Left colon (tissue), 2 donors: ENCODE results near the gene RGS14. TPM values are rescaled to one million over a fixed set of nuclear protein-coding genes. Genes with fewer than 3 reads are reported as not detected.
A peak's percentile ranks its signal among the peaks of the same experiment; 100 is the strongest.

Experiments used
- ATAC-seq: fragments of 200-7000 bp; cut with Tn5 transposase; one replicate; pipeline ENCODE4 v1.9.1; 2020; ENCODE audit warnings: mild to moderate bottlenecking, moderate library complexity
- DNase-seq, 2 donors: peaks; one replicate each; pipeline ENCODE4 v3.0.0-alpha.2; 2020
- intact Hi-C, 2 donors: fragments of 100-400 bp; cut with DNase I in 1 of 2; cut with micrococcal nuclease in 1 of 2; formaldehyde crosslinking; loops; one replicate each; pipeline versions ENCODE4 v1.11.2 to v1.14.0; 2022; cut with DNase I, micrococcal nuclease
- total RNA-seq, 2 donors: library from RNA; stranded (reverse); fragmentation: NEBNext Ultra II Directional; extraction: Animal tissue kit (Norgen Biotek cat#: 25700); gene quantifications; one replicate each; pipeline ENCODE4 v1.2.1, GENCODE V29; 2021
- donor health status: DM: no; HTN: no; CAD: no.
- donor health status: DM: yes; HTN: yes; CAD: no.

Gene RGS14
- total RNA-seq, 2 donors from 2014 or later = 5.6 to 12.0 TPM

DNA sequence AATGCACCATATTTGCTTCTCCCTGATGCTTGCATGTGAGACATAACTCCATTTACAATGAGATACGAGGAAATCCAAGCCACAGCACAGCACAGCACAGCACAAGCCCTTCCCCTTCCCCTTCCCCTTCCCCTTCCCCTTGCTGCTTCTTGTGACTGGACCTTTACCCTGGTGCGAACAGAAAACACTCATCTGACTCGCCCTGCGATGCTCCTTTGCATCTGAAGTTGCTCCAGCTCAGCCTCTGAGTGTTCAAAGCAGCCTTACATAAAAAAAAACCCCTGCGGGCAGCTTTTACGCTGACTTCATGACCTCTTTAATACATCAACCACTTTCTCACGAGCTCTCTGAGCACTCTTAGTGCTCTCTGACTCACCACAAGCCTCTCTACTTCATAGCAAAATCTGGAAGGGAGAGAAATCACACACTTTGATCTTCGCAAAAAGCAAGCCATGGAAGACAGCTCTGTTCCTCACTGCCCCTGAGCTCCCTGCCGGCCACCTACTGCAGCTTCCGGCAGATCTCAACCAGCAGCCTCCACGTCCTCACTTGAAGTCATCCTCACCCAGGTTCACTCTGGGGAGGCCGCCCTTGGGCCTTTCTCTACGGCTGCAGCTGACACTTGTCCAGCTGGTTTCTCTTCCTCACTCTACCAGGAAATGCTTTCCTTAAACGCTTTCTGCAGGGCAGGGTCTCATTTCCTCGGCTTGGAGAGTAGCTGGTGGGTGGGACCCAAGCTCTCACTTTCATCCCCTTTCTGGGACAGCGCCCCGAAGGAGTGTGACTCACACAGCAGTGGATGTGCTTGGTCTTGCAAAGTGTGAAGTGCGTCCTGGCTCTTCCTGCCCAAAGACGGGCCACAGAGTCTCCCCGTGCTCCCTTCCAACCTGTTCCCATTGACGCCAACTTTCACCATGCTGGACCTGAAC lies 31.8 kb downstream of the RGS14 start:
- DNase-seq (peak; percentile 32 to 55), ATAC-seq (peak; percentile 59)
- intact Hi-C loops = loop anchor here (5.0 kb wide), 2 partner anchors 63 to 113 kb away; no protein-coding TSS in a partner anchor

DNA sequence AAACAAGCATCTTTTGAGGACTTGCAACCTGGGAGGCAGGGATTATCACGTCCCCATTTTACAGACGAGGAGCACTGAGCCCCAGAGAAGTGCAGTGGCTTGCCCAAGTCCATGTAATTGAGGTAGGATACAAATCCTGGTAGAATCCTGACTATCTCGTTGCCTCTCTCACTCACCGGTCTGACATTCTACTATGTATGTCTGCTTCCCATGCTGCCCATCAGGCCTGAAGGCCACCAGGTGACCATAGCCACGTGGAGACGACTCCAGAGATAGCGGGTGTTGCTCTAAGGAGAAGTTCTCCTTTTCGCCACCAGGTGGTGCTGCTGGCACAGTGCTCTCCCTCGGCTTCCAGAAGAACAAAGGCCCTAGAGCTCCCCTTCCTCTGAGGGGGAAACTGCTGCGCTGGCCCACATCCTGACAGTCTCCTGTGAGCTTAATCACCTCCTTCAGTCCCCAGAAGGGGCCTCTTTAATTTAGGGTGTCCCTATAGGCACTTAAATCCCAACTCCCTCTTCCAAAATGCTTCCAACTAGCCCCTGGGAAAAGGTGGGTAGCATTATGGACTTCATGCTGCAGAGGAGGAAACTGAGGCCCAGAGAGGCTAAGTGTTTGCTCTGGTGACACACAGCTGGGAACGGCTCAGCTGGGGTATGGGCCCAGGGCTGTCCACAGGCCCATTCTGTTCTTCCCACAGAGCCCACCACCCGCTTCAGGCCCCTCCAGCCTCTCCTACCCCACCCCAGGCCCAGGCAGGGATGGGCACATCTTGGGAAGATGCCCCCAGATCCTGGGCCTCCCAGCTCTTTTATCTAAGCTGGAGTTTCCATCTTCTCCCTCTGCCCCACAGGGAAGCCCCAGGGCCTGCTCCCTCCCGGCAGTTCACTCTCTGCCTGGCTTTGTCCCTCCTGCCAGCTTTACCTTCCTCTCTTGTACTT lies 32.9 kb downstream of the RGS14 start:
- DNase-seq (peak; percentile 77 to 88), ATAC-seq (peak; percentile 91)
- intact Hi-C loops = loop anchor here (5.0 kb wide), 2 partner anchors 62 to 112 kb away; no protein-coding TSS in a partner anchor

DNA sequence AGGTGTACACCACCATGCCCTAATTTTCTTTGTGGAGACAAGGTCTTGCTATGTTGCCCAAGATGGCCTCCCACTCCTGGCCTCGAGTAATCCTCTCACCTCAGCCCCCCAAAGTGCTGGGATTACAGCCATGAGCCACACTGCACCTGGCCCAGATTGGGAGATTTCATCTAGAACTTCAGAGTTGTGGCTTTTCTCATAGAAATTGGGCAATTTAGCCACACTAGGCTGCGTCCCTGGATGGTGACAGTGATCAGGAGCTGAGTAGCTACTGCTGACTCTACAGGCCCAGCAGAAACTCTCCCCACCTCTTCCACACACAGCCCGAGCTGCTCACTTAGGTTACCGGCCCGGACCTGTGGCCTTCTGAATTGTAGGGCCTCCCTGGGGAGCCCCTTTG lies 35.0 kb downstream of the RGS14 start:
- intact Hi-C loops = loop anchor here (5.0 kb wide), 2 partner anchors 60 to 110 kb away; no protein-coding TSS in a partner anchor

DNA sequence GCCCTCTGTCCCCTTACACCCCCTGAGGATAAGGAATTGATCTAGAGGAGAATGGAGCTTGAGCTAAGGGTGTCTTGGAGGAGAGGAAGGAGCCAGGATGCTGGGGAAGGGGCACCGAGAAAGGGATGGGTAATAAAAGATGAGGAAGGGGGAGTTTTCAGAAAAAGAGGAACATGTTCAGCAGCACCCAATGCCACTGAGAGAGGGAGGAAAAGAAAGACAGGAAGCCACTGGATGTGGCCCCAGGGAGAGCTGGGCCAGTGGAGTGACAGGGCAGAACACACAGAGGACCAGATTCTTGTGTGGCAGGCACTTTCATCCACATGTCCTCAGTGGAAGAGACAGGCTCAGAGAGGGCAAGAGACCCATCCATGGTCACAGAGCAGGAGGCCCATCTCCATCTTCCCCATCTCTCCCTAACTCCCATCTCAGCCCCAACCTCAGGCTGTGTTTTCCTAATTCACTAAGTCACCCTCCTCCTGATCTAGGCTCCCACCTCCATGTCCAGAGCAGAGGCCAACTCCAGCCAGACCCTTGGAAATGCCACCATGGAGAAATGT lies 35.6 kb downstream of the RGS14 start:
- DNase-seq (no peak), ATAC-seq (no peak)
- intact Hi-C loops = loop anchor here (5.0 kb wide), 2 partner anchors 59 to 109 kb away; no protein-coding TSS in a partner anchor

More for the DNA sequence above, 35.0 kb downstream of the RGS14 start:
- ATAC-seq (no peak), DNase-seq (no peak)

DNA sequence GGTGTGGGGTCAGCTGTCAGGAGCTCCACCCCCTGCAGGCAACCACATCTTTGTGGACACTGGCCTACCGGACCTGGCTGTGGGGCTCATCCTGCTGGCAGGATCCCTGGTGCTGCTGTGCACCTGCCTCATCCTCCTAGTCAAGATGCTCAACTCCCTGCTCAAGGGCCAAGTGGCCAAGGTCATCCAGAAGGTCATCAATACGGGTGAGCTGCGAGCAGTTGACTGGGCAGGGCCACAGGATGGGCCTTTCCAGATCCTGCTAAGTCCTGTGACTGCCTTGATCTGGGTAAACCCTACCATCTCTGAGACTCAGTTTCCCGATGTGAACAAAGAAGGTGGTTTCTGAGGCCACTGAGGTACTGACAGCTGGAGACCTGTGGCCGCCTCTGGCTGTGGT lies 36.3 kb downstream of the RGS14 start:
- intact Hi-C loops = loop anchor here (5.0 kb wide), 2 partner anchors 58 to 108 kb away; no protein-coding TSS in a partner anchor
- no peak for DNase-seq
- ATAC-seq = no peak

DNA sequence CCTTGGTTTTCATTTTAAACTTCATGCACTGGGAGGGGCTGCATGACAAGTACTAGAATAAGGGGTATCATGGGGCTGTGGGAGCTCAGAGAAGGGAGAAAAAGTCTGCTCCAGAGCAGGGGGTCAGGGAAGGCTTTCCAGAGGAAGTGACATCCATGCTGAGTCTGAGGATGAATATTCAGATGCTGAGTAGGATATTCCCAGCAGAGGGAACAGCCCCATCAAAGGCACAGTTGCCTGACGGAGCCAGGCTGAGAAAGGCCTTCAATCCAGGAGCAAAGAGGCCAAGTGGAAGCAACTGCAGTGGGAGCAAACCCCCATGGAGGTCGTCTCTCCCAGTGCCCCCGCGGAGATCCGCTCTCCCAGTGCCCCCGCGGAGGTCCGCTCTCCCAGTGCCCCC lies 38.4 kb downstream of the RGS14 start:
- DNase-seq (no peak), ATAC-seq (no peak)
- intact Hi-C loops = no loop called here

DNA sequence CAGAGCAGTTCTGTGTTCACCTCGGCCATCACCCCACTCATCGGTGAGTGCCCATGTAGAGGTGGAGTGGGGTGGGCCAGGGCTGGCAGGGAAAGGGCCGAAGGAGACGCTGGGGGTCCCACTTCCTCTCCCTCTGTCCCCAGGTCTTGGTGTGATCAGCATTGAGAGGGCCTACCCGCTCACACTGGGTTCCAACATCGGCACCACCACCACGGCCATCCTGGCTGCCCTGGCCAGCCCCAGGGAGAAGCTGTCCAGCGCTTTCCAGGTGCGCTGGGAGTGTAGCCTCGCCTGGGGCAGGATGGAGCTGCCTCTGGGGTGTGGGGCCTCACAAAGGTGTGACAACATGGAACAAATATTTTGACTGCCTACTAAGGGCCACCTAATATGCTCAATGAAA lies 39.1 kb downstream of the RGS14 start:
- intact Hi-C loops = no loop called here
- ATAC-seq (no peak), DNase-seq (no peak)

DNA sequence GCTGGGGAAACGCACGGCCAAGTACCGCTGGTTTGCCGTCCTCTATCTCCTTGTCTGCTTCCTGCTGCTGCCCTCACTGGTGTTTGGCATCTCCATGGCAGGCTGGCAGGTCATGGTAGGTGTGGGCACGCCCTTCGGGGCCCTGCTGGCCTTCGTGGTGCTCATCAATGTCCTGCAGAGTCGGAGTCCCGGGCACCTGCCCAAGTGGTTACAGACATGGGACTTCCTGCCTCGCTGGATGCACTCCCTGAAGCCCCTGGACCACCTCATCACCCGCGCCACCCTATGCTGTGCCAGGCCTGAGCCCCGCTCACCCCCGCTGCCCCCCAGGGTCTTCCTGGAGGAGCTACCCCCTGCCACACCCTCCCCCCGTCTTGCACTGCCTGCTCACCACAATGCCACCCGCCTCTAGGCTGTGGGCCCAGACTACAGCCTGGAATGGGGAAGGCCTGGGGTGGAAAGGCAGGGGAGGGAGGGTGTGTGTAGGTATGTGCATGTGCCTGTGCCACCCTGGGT lies 40.2 kb downstream of the RGS14 start:
- intact Hi-C loops = no loop called here
- no peak for ATAC-seq
- DNase-seq = no peak

DNA sequence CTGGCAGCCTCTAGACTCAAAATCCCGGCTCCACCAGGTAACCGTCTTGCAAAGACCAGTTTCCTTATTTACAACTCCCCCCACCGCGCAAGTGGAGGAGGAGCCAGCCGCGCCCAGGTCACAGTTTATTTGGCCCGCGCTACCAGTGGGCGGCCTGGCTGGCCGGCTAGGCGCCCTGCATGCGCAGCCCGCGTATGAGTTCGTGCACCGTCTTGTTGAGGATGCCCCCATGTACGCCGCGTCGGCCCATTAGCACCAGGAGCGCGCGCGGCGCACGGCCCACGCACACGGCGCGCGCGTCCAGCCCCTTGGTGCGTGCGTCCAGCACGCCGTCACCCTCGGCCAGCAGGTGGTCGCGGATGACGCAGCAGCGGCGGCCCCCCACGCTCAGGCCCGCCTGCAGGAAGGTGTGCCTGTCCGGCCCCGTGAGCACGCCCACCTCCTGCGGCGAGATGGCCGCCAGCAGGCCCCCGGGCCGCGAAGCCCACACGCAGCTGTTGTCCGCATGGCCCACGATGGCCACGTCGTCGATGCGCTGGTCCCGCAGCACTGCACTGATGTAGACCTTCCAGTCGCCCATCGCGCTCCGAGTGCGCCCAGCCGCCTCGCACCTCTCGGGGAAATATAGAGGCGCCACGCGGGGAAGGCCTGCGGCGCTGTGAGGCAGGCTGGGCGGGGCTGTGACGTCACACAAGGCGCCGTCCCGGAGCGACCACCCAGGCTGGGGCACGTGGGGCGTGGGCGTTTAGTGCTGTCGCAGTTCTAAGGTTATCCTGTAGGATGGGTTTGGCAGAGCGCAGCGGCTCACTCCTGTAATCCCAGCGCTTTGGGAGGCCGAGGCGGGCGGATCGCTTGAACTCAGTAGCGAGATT lies 42.5 kb downstream of the RGS14 start, which contains the start of gene PFN3:
PFN3 (minus strand) TSS at position 665 of the 872 bp plus-strand sequence; CDS start at position 580, 85 bp downstream.
- ATAC-seq (peak; percentile 44), DNase-seq (peak; percentile 82 to 86)
- intact Hi-C loops = loop anchor here in 1 of 2 donors (5.0 kb wide), 1 partner anchor 52 kb away; no protein-coding TSS in a partner anchor

DNA sequence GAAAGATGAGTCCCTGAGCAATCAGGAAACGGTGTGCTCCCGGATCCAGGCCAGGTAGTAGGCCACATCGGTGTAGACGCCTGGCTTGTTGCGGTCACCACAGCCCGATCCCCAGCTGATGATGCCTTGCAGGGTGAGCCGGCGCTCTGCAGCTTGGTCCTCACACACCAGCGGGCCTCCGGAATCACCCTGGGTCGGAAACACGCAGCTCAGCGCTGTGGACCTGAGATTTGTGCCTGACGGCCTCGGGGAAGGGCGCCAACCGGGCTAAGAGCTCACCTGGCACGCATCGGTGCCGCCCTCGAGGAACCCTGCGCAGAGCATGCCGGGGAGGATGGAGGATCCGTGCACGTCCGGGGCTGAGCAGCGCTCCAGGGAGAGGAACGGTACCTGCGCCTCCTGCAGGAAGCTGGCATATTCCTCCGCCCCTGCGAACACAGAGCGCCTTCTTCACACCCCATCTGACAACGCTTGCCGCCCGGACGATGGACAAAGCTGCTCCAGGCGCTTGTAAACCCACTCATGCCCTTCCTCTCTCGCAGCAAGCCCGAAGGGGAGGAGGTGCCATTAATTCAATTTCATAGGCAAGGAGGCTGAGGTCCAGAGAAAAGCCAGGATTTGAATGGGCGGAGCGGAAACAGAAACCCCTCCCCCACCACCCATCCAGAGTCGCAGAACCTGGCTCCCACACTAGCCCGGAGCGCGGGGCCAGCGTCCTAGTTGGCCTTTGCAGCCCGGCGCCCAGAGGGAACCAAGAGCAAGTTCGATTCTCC lies 44.7 kb downstream of the RGS14 start:
- DNase-seq = peak; percentile 87 to 88
- ATAC-seq = peak; percentile 66
- intact Hi-C loops = loop anchor here in 1 of 2 donors (5.0 kb wide), 1 partner anchor 50 kb away; no protein-coding TSS in a partner anchor

DNA sequence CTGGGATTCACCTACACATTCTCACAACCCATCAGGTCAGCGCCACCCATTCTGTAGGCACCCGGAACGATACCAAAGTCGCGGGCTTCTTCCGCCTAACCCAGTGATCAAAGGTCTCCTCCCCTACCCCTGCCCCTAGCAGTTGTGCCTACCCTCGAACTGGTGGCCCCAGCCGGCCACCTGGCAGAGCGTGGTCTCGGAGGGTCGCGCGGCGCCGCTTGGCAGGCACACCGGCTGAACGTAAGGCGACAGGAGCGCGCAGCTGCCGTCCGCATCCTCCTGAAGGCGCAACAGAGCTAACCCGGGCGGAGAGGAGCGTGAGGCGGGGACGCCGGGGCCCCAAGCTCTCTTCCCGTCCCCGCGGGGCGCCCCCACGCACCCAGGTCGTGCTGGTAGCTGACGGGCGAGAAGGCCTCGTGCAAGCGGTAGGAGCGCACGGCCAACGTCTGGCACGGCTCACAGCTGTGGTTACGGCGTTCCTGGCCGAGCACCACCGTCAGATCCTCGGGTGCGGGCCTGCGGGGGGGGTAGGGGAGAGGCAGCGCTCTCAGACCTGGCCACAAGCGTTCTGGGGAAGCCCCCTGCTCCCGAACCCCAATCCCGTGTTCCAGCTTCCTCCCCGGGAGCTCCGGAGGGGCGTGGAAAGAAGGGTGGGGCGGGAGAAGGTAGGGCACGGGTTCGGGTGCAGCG lies 45.5 kb downstream of the RGS14 start:
- intact Hi-C loops = loop anchor here in 1 of 2 donors (5.0 kb wide), 1 partner anchor 49 kb away; no protein-coding TSS in a partner anchor
- DNase-seq (peak; percentile 55 to 64), ATAC-seq (peak; percentile 31)

DNA sequence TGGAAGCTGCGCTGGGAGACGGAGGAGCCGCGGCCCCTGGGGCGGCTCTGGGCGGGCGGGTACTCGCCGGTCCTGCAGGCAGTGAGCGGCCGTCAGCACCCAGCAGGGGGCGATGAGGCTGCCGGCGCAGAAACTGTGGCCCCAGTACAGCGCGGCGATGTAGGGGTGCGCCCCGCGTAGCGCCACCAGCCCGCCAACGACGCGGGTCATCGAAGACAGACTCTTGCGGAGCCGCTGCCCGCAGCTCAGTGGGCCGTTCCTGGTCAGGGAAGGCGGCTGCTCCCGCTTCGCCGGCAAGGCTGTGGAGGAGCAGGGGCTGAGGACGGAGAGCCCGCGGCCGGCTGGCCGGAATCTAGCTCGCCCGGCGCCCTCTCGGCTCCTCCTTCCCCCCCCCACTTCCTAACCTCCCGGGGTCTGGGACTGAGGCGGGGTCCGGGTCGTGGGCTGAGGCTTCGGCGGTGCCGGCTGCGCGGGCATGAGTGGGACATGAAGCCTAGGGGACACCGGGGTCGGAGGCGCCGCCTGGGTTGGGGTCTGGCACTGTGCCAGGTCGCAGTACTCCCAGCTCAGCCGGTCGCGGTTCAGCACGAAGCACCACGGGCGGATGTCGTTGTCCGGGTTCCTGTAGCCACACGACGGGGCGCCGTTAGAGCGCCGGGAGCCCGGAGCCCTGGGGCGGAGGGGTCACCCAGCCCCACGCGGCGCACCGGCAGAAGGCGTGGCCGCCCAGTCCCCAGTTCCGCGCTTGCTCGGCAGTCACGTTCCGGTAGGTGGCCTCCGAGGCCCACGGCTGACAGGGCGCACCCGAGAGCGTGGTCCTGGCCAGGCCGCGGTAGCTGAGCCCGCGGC lies 46.3 kb downstream of the RGS14 start:
- intact Hi-C loops = loop anchor here in 1 of 2 donors (5.0 kb wide), 1 partner anchor 48 kb away; no protein-coding TSS in a partner anchor
- DNase-seq (peak; percentile 88 to 90), ATAC-seq (peak; percentile 73)

DNA sequence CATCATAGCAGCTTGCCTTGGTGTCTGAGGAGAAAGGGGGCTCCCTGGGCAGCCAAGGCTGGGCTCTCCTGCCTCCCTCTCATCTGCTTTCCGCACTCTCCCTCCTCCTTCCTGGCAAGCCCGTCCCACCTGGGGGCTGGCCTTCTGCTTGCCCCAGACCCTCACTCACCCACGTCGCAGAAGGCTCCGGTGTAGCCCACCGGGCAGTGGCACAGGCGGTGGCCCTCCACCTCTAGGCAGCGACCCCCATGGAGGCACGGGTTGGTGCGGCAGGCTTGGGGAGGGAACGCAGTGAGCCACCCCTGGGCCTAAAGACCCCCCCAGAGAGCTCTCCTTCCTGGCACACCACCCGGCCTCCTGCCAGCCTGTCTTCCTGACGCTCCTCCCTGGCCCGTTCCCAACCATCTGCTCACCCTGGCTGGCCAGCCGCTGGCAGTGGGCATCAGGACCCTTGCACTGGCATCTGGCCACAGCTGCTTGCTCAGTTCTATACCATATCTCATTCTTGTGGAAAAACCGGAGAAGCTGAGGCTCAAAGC lies 47.0 kb downstream of the RGS14 start:
- intact Hi-C loops = loop anchor here in 1 of 2 donors (5.0 kb wide), 1 partner anchor 48 kb away; no protein-coding TSS in a partner anchor
- no peak for ATAC-seq
- peak in 1 of 2 donors; percentile 29 for DNase-seq

DNA sequence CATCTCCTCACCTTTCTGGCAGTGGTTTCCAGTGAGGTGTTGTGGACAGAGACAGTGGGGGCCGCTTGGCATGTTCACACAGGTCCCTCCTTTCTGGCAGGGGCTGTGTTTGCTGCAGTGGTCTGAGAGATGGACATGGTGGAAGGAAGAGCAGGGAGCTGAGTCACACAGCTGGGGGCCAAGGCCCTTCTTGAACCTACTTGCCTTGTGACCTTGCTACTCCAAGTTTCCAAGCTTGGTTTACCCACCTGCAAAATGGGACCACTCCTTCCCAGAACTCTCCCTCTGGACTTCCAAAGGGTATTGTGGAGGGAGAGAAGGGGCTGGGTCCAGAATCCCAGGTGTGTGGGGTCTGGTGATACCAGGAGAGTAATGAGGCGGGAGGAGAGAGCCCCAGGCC lies 47.6 kb downstream of the RGS14 start:
- intact Hi-C loops = no loop called here
- DNase-seq = no peak
- no peak for ATAC-seq

DNA sequence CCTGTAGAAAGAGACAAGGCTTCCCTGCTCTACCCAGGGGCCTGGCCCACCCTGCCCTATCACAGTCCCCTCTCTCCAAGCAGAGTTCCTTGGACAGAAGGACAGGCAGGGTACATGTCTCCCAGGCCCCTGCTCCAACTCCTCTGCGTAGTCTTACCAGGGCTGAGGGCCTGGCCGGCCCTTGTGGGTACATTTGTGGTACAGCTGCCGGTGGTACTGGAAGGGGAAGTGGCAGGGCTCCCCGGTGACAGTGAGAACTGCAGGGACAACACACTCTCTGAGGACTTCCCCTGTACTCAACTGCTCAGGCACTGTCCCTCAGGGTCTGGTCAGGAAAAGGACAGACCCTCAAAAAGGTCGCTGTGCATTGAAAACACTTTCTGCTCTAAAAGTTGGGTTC lies 48.1 kb downstream of the RGS14 start:
- DNase-seq = peak; percentile 45 to 52
- intact Hi-C loops = no loop called here
- no peak for ATAC-seq
